Ovary (tissue), 9 donors: ENCODE results near the gene VDAC2. TPM values are rescaled to one million over a fixed set of nuclear protein-coding genes. Genes with fewer than 3 reads are reported as not detected.

Experiments used
- DNase-seq, 5 donors: peaks; one replicate each; pipeline ENCODE4 v3.0.0-alpha.2; 2019 to 2020
- H3K27ac ChIP-seq, 2 donors: fragments of 200-600 bp; one replicate each; pipeline versions ENCODE4 v1.5.1 to v1.8.0; 2019 to 2022
- H3K27me3 ChIP-seq: fragments of 200-600 bp; one replicate; pipeline ENCODE4 v1.8.0; 2022
- H3K36me3 ChIP-seq: fragments of 200-600 bp; sonication (generic); one replicate; pipeline ENCODE4 v1.5.1; 2019
- H3K4me1 ChIP-seq: one replicate; pipeline ENCODE4 v1.8.1; 2013; ENCODE audit warnings: mild to moderate bottlenecking, moderate library complexity; ENCODE audit not compliant: insufficient read depth
- H3K4me3 ChIP-seq: fragments of 200-600 bp; sonication (generic); one replicate; pipeline ENCODE4 v1.5.1; 2017
- H3K9me3 ChIP-seq, 2 donors: fragments of 200-600 bp in 1 of 2; sonication (generic) in 1 of 2; one replicate each; pipeline versions ENCODE4 v1.5.1 to v1.8.1; 2013 to 2019; ENCODE audit warnings: mild to moderate bottlenecking in 1 of 2, moderate library complexity in 1 of 2
- CTCF ChIP-seq, 3 donors: fragments of 450-650 bp in 2 of 3; fragments of 200-600 bp in 1 of 3; IDR thresholded peaks; one replicate each; pipeline versions ENCODE4 v1.5.1 to v1.8.0; 2016 to 2022; ENCODE audit warnings: antibody characterized with exemption in 3 of 3, mild to moderate bottlenecking in 1 of 3
- EP300 ChIP-seq: sonication (generic); formaldehyde crosslinking; IDR thresholded peaks from one replicate; pipeline ENCODE4 v1.6.1; 2017; ENCODE audit warnings: antibody characterized with exemption
- POLR2A ChIP-seq: fragments of 450-650 bp; IDR thresholded peaks from one replicate; pipeline ENCODE4 v1.6.1; 2017; ENCODE audit warnings: antibody characterized with exemption, mild to moderate bottlenecking, moderate library complexity
- WGBS, 3 donors: extraction: QIAGEN DNeasy Blood & Tissue Kit in 1 of 3; methylation state at CpG; one replicate each; pipeline versions ENCODE4 v1.1.5 to v1.1.7; 2013 to 2017; 5-methylcytosine and 5-hydroxymethylcytosine counted together
- intact Hi-C, 4 donors: fragments of 100-400 bp; cut with DNase I; formaldehyde crosslinking; loops; one replicate each; pipeline versions ENCODE4 v1.11.0 to v1.15.1; 2022 to 2023
- polyA plus RNA-seq, 2 donors: library from polyadenylated mRNA; stranded (reverse); fragments of 200-250 nt in 1 of 2; fragments of 350-450 nt in 1 of 2; fragmentation: Illumina TruSeq in 1 of 2; extraction: RNeasy Lipid Tissue Mini Kit (QIAGEN cat#74804) in 1 of 2; gene quantifications; one replicate each; pipeline ENCODE4 v1.2.3, GENCODE V29; 2013 to 2014
- small RNA-seq: library from RNA; depleted of rRNA; stranded (forward); fragments of <200 nt; gene quantifications from one replicate; pipeline ENCODE3, GENCODE V24; 2016
- total RNA-seq, 7 donors: library from RNA; depleted of rRNA in 2 of 7; stranded (reverse); fragments of >200 nt in 2 of 7; fragmentation: NEBNext Ultra II Directional in 3 of 7; extraction: Animal tissue kit (Norgen Biotek cat#: 25700) in 3 of 7; gene quantifications; one replicate each; pipeline versions ENCODE4 v1.1.0 to v1.2.4, GENCODE V29; 2016 to 2023
- donor health status: DM: no; HTN: no; CAD: no; lungs with moderate emphysema.
- donor health status: DM: no; HTN: no; CAD: no.
- donor health status: Bipolar disorder and iron deficiency.
- donor health status: DM: yes; HTN: yes; CAD: no.
- donor health status: DM: no; HTN: no; CAD: no.
- donor health status: DM: yes; HTN: yes; CAD: no.

Gene VDAC2
- total and polyA plus RNA-seq, 9 donors, result 106 to 252 (median 141) TPM

GRCh38 chr10:75272896-75273295, 62.3 kb downstream of the VDAC2 start:
- H3K4me3 ChIP-seq, result no peak overlapping the region
- H3K4me1 ChIP-seq, result no peaks in the 10 kb centered on the region
- intact Hi-C loops, result no loop called here
- no peaks in the 10 kb centered on the region for H3K27me3 ChIP-seq
- no peak for DNase-seq
- H3K27ac ChIP-seq, result no peak overlapping the region
- no peak for TF ChIP-seq POLR2A
- 33 to 45% (median 38%) methylated on average over 7 of the region's 7 CpGs for WGBS, 3 donors
- H3K9me3 ChIP-seq, result no peaks in the 10 kb centered on the region
- H3K36me3 ChIP-seq, result no peaks in the 10 kb centered on the region

GRCh38 chr10:75276069-75276872, 65.7 kb downstream of the VDAC2 start:
- Histone ChIP-seq H3K4me3 (no peak overlapping the region), H3K36me3 (no peaks in the 10 kb centered on the region), H3K27me3 (no peaks in the 10 kb centered on the region), H3K9me3 (no peaks in the 10 kb centered on the region), H3K4me1 (no peaks in the 10 kb centered on the region), H3K27ac (no peak overlapping the region)
- 71 to 79% (median 77%) methylated on average over 45 to 46 of the region's 46 CpGs for WGBS, 3 donors
- TF ChIP-seq EP300, result no peak
- no peak for DNase-seq
- intact Hi-C loops, result no loop called here

- H3K4me1 ChIP-seq, result peaks cover 7% of the 10 kb centered on the region
- WGBS, 3 donors, result 60 to 91% (median 70%) methylated on average over 2 of the region's 2 CpGs
- intact Hi-C loops, result no loop called here
- H3K36me3 ChIP-seq, result no peaks in the 10 kb centered on the region
- H3K27ac ChIP-seq, result no peak overlapping the region
- TF ChIP-seq POLR2A (no peak), CTCF (IDR thresholded peaks at IDR 0.05) (no peak), EP300 (no peak)
- H3K27me3 ChIP-seq, result no peaks in the 10 kb centered on the region
- DNase-seq, result no peak
- H3K9me3 ChIP-seq, result no peaks in the 10 kb centered on the region
- no peak overlapping the region for H3K4me3 ChIP-seq
Measured at GRCh38 chr10:75280236-75280635, 69.6 kb downstream of the VDAC2 start.

Small RNA genes within 50 kb of the gene (small RNA-seq; reads per million reads assigned to genes)
- gene HMGA1P5 (not detected), gene RPL39P25 (not detected)

Other genes starting within 250 kb of the VDAC2 start
- 10 to 100 TPM; 28.6 to 49.5 (median 32.9) TPM for gene SAMD8, start 99.1 kb upstream of the VDAC2 start, total RNA-seq
- 10 to 100 TPM; 13.2 to 15.2 TPM for gene SAMD8, start 99.1 kb upstream of the VDAC2 start, polyA plus RNA-seq
- gene COMTD1, start 25.2 kb downstream of the VDAC2 start, total RNA-seq, result 10 to 100 TPM; 14.2 to 37.3 (median 18.4) TPM
- 10 to 100 TPM in 1 of 2 donors, not detected in 1; 15.4 TPM for gene COMTD1, start 25.2 kb downstream of the VDAC2 start, polyA plus RNA-seq
- 100 to 1,000 TPM in 3 of 7 donors, 10 to 100 TPM in 4; 33.4 to 221 (median 82.2) TPM for gene ZNF503, start 191.0 kb downstream of the VDAC2 start, total RNA-seq
- 10 to 100 TPM; 21.1 to 86.1 TPM for gene ZNF503, start 191.0 kb downstream of the VDAC2 start, polyA plus RNA-seq
- gene LRMDA, start 220.8 kb downstream of the VDAC2 start, total RNA-seq, result 10 to 100 TPM; 14.8 to 30.7 (median 22.9) TPM
- 10 to 100 TPM; 20.6 to 25.9 TPM for gene LRMDA, start 220.8 kb downstream of the VDAC2 start, polyA plus RNA-seq